Myometrial cell (primary cell): ENCODE results near the gene POLR1C. TPM values are rescaled to one million over a fixed set of nuclear protein-coding genes. Genes with fewer than 3 reads are reported as not detected.

Source experiments
- total RNA-seq: library from RNA; depleted of rRNA; stranded (reverse); fragments of >200 nt; gene quantifications from 2 replicates; pipeline ENCODE4 v1.2.3, GENCODE V29; 2015

Gene POLR1C
- total RNA-seq, result 27.4 and 29.2 TPM in 2 replicates

GRCh38 chr6:43516697-43517504 lies at the start of gene POLR1C, which contains the start of gene YIPF3:
Gene POLR1C, plus strand, starts transcription at chr6:43517089. Its CDS starts 21 bp downstream, at chr6:43517110.
Gene YIPF3, minus strand, starts transcription at chr6:43516926. Its CDS starts 119 bp downstream, at chr6:43516807.

GRCh38 chr6:43477235-43478007 lies 39.5 kb upstream of the POLR1C start, which contains the start of gene TJAP1:
Gene TJAP1, plus strand, starts transcription at chr6:43477570. Its CDS starts 21,432 bp downstream, at chr6:43499002.

GRCh38 chr6:43509984-43510826 lies 6.7 kb upstream of the POLR1C start, which contains the start of gene LRRC73:
Gene LRRC73, minus strand, starts transcription at chr6:43510346. Its CDS starts 561 bp downstream, at chr6:43509785.

Other genes starting within 250 kb of the POLR1C start
- gene SLC22A7, start 218.8 kb upstream of the POLR1C start, total RNA-seq, result not detected in 2 replicates
- gene CRIP3, start 208.3 kb upstream of the POLR1C start, total RNA-seq, result not detected in 2 replicates
- gene ZNF318, start 147.4 kb upstream of the POLR1C start, total RNA-seq, result 6.6 and 7.5 TPM in 2 replicates
- gene ABCC10, start 89.5 kb upstream of the POLR1C start, total RNA-seq, result 14.7 and 26.1 TPM in 2 replicates
- 0.86 and 2.3 TPM in 2 replicates for gene DLK2, start 61.5 kb upstream of the POLR1C start, total RNA-seq
- gene TJAP1, start 39.5 kb upstream of the POLR1C start, total RNA-seq, result 21.4 and 38.6 TPM in 2 replicates
- gene LRRC73, start 6.7 kb upstream of the POLR1C start, total RNA-seq, result 0.89 TPM in 1 of 2 replicates, not detected in the other
- gene YIPF3, start 163 bp upstream of the POLR1C start, total RNA-seq, result 145 and 164 TPM in 2 replicates
- gene XPO5, start 58.9 kb downstream of the POLR1C start, total RNA-seq, result 18.5 and 20.7 TPM in 2 replicates
- gene POLH, start 59.1 kb downstream of the POLR1C start, total RNA-seq, result 21.3 and 26.6 TPM in 2 replicates
- gene GTPBP2, start 112.2 kb downstream of the POLR1C start, total RNA-seq, result 55.6 and 58.0 TPM in 2 replicates
- 35.5 and 37.6 TPM in 2 replicates for gene MAD2L1BP, start 118.8 kb downstream of the POLR1C start, total RNA-seq
- gene RSPH9, start 127.9 kb downstream of the POLR1C start, total RNA-seq, result 0.86 and 1.2 TPM in 2 replicates
- gene MRPS18A, start 170.7 kb downstream of the POLR1C start, total RNA-seq, result 24.5 and 36.9 TPM in 2 replicates